Liver (tissue), 3 donors: ENCODE measurements around the gene CFTR.

Experiments
- EGR1 ChIP-seq, 2 donors: IDR thresholded peaks; 2 replicates each; pipeline ENCODE4 v1.6.1; 2016 to 2018; ENCODE audit warnings: antibody characterized with exemption in 2 of 2, low read depth in 2 of 2
- FOXA2 ChIP-seq: IDR thresholded peaks from 2 replicates; pipeline ENCODE4 v1.6.1; 2016; ENCODE audit warnings: antibody characterized with exemption
- JUND ChIP-seq, 2 donors: IDR thresholded peaks; 2 replicates each; pipeline ENCODE4 v1.6.1; 2016; ENCODE audit warnings: antibody characterized with exemption in 2 of 2
- SP1 ChIP-seq: IDR thresholded peaks from 2 replicates; pipeline ENCODE4 v1.6.1; 2018; ENCODE audit warnings: antibody characterized with exemption, mild to moderate bottlenecking
- YY1 ChIP-seq: IDR thresholded peaks from 2 replicates; pipeline ENCODE4 v1.6.1; 2016; ENCODE audit warnings: antibody characterized with exemption, mild to moderate bottlenecking
- TF ChIP-seq, protein P1 (sequence below): fragments of 150-350 bp; IDR thresholded peaks from 2 replicates; pipeline ENCODE4 v1.5.1; 2017; ENCODE audit warnings: improper control_type of control experiment, low read depth, low read length; ENCODE audit not compliant: missing input control
- TF ChIP-seq, protein P2 (sequence below): IDR thresholded peaks from 2 replicates; pipeline ENCODE4 v1.6.1; 2016; ENCODE audit warnings: antibody characterized with exemption
- donor health status: healthy.
- donor health status: healthy.

DNA sequence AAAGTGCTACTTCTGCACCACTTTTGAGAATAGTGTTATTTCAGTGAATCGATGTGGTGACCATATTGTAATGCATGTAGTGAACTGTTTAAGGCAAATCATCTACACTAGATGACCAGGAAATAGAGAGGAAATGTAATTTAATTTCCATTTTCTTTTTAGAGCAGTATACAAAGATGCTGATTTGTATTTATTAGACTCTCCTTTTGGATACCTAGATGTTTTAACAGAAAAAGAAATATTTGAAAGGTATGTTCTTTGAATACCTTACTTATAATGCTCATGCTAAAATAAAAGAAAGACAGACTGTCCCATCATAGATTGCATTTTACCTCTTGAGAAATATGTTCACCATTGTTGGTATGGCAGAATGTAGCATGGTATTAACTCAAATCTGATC, 110.4 kb downstream of the CFTR start:
- TF ChIP-seq YY1 (no peak), FOXA2 (no peak), SP1 (no peak), JUND (IDR thresholded peaks at IDR 0.05) (no peak), EGR1 (IDR thresholded peaks at IDR 0.05; ENCODE audit: low read depth in 2 of 2) (no peak)
- TF ChIP-seq, protein P1, sequence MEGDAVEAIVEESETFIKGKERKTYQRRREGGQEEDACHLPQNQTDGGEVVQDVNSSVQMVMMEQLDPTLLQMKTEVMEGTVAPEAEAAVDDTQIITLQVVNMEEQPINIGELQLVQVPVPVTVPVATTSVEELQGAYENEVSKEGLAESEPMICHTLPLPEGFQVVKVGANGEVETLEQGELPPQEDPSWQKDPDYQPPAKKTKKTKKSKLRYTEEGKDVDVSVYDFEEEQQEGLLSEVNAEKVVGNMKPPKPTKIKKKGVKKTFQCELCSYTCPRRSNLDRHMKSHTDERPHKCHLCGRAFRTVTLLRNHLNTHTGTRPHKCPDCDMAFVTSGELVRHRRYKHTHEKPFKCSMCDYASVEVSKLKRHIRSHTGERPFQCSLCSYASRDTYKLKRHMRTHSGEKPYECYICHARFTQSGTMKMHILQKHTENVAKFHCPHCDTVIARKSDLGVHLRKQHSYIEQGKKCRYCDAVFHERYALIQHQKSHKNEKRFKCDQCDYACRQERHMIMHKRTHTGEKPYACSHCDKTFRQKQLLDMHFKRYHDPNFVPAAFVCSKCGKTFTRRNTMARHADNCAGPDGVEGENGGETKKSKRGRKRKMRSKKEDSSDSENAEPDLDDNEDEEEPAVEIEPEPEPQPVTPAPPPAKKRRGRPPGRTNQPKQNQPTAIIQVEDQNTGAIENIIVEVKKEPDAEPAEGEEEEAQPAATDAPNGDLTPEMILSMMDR = no peak
- TF ChIP-seq, protein P2, sequence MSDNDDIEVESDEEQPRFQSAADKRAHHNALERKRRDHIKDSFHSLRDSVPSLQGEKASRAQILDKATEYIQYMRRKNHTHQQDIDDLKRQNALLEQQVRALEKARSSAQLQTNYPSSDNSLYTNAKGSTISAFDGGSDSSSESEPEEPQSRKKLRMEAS = no peak
